ENCODE measurements around the gene EIF4G3. TPM values are rescaled to one million over a fixed set of nuclear protein-coding genes. Genes with fewer than 3 reads are reported as not detected.

The EIF4G3 gene
- total and polyA plus RNA-seq, 2 of the 8 experiments (the other 6 are each of a cell fraction or from before 2014, with no cell fraction given): 47.5 to 66.6 TPM

- Histone ChIP-seq H2AFZ (ENCODE audit: low read length) (no peak overlapping the region), H3K9me3 (ENCODE audit: insufficient read depth in 2 of 2, low read depth in 1 of 2, low read length in 1 of 2) (no peaks in the 10 kb centered on the region), H3K4me1 (replicated peaks in 1 of 4; ENCODE audit: control insufficient read depth in 3 of 4, insufficient read depth in 4 of 4, low read length in 3 of 4) (no peaks in the 10 kb centered on the region), H3K18ac (ENCODE audit: extremely low read depth, low read length) (no peak overlapping the region), H3K27me3 (replicated peaks in 1 of 4; ENCODE audit: control insufficient read depth in 3 of 4, extremely low read depth in 1 of 4, insufficient read depth in 3 of 4, low read length in 3 of 4) (no peaks in the 10 kb centered on the region), H4K91ac (replicated peaks; ENCODE audit: insufficient read length, low read length) (no peak overlapping the region), H3K27ac (ENCODE audit: low read depth, low read length) (no peak overlapping the region), H3K23ac (ENCODE audit: insufficient read length) (no peak overlapping the region), H2BK20ac (ENCODE audit: low read length) (no peak overlapping the region), H4K8ac (ENCODE audit: extremely low read depth, insufficient read depth, low read length) (no peak overlapping the region), H3K4me3 (ENCODE audit: extremely low read depth in 1 of 4, insufficient read depth in 2 of 4, low read depth in 3 of 4, low read length in 4 of 4) (no peak overlapping the region), H2BK15ac (ENCODE audit: low read length) (no peak overlapping the region), H2BK120ac (replicated peaks; ENCODE audit: low read depth, low read length) (no peak overlapping the region), H3K14ac (ENCODE audit: insufficient read length) (no peak overlapping the region), H2AK5ac (ENCODE audit: low read depth, low read length) (no peak overlapping the region), H3K79me1 (ENCODE audit: low read depth, low read length) (no peaks in the 10 kb centered on the region), H3K36me3 (ENCODE audit: control insufficient read depth in 2 of 4, insufficient read depth in 4 of 4, low read length in 3 of 4) (peaks cover 0 to 28% (median 15%) of the 10 kb centered on the region in 4 experiments; a peak in 7 of 8 replicates), H3K79me2 (ENCODE audit: control insufficient read depth in 1 of 2, insufficient read depth in 2 of 2, low read length in 2 of 2) (no peaks in the 10 kb centered on the region), H2BK12ac (ENCODE audit: low read depth, low read length) (no peak overlapping the region), H4K20me1 (replicated peaks in 1 of 2; ENCODE audit: control insufficient read depth in 1 of 2, insufficient read depth in 2 of 2, low read length in 2 of 2) (peaks cover 0 to 1% of the 10 kb centered on the region in 2 experiments), H3K4ac (replicated peaks; ENCODE audit: insufficient read length, low read depth, low read length) (no peak overlapping the region), H3K56ac (replicated peaks; ENCODE audit: insufficient read length, low read depth, low read length) (no peak overlapping the region), H3K23me2 (ENCODE audit: low read depth, low read length) (no peaks in the 10 kb centered on the region), H3K4me2 (ENCODE audit: insufficient read depth in 1 of 2, low read depth in 2 of 2, low read length in 2 of 2) (no peak overlapping the region), H4K5ac (ENCODE audit: insufficient read length, low read depth, low read length) (no peak overlapping the region), H2BK5ac (ENCODE audit: low read depth, low read length) (no peak overlapping the region), H3K9ac (replicated peaks in 1 of 4; ENCODE audit: extremely low read depth in 1 of 4, low read depth in 3 of 4, low read length in 3 of 4) (no peak overlapping the region)
- no peak for DNase-seq (ENCODE audit: low read depth in 1 of 2, low spot score in 2 of 2)
- ChIA-PET CTCF (ENCODE audit: partially characterized antibody) (no interaction called here), POLR2A (ENCODE audit: partially characterized antibody) (no interaction called here)
- FAIRE-seq: no peak
- 89% methylated on average over 1 of the region's 1 CpG; no CpG with 5 or more reads in 1 of the 2 experiments for WGBS, 2 experiments (ENCODE audit: extremely low coverage in 1 of 2, insufficient coverage in 1 of 2, insufficient read length in 1 of 2, insufficient replicate concordance in 2 of 2, low coverage in 1 of 2, low lambda C conversion rate in 2 of 2, missing lambda C conversion rate in 1 of 2)
- no peak for TF ChIP-seq FOSL1 (IDR thresholded peaks at IDR 0.05; ENCODE audit: insufficient read depth, low read depth, low read length)
- no peak for TF ChIP-seq TAF1 (IDR thresholded peaks at IDR 0.05; ENCODE audit: low read depth, low read length)
- TF ChIP-seq HDAC6 (IDR thresholded peaks at IDR 0.05; ENCODE audit: low read depth, low read length): no peak
- no peak for TF ChIP-seq GTF2F1 (IDR thresholded peaks at IDR 0.05; ENCODE audit: borderline replicate concordance, low read depth, low read length)
- no peak for TF ChIP-seq CHD1 (IDR thresholded peaks at IDR 0.05; ENCODE audit: low read depth, low read length)
- no peak for TF ChIP-seq NRF1 (IDR thresholded peaks at IDR 0.05; ENCODE audit: low read depth, low read length)
- TF ChIP-seq EGR1 (IDR thresholded peaks at IDR 0.05; ENCODE audit: borderline replicate concordance, low read depth, low read length): no peak
- TF ChIP-seq PHF8 (conservative IDR thresholded peaks at IDR 0.05; ENCODE audit: low read depth, low read length): no peak
- TF ChIP-seq BACH1 (IDR thresholded peaks at IDR 0.05; ENCODE audit: low read length): no peak
- TF ChIP-seq RBBP5 (IDR thresholded peaks at IDR 0.05; ENCODE audit: borderline replicate concordance, low read depth, low read length): no peak
Measured at GRCh38 chr1:20891091-20891490, 285.6 kb downstream of the EIF4G3 start.
